ENCODE measurements around the gene GTPBP3.

GRCh38 chr19:17365361-17365760 lies 28.0 kb downstream of the GTPBP3 start:
- TF ChIP-seq CTCF (IDR thresholded peaks at IDR 0.05) (no peak), POLR2AphosphoS5 (IDR thresholded peaks at IDR 0.05; ENCODE audit: low read depth, low read length) (no peak)

Measured in Panc1 (cell line).